ENCODE measurements around the gene HPCAL4.

HPCAL4 gene

DNA sequence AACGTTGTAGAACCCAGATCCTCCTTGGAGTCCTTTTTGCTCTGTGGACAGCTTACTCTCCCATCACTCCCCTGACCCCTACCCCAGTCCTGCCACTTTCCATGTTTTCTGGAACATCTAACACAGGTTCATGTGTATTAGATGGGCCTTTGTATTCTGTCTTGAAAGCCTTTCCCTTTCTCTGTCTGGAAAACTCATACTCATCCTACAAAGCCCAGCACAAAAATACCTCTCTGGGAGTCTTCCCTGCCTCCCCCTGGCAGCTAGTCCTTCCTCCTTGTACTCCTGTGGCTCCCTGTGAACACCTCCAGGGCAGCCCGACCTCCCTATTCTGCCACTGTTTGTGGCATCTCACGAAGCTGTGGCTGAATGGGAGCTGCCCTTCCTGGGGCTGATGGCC is 44.0 kb downstream of the HPCAL4 start:
- no peak for DNase-seq

DNA sequence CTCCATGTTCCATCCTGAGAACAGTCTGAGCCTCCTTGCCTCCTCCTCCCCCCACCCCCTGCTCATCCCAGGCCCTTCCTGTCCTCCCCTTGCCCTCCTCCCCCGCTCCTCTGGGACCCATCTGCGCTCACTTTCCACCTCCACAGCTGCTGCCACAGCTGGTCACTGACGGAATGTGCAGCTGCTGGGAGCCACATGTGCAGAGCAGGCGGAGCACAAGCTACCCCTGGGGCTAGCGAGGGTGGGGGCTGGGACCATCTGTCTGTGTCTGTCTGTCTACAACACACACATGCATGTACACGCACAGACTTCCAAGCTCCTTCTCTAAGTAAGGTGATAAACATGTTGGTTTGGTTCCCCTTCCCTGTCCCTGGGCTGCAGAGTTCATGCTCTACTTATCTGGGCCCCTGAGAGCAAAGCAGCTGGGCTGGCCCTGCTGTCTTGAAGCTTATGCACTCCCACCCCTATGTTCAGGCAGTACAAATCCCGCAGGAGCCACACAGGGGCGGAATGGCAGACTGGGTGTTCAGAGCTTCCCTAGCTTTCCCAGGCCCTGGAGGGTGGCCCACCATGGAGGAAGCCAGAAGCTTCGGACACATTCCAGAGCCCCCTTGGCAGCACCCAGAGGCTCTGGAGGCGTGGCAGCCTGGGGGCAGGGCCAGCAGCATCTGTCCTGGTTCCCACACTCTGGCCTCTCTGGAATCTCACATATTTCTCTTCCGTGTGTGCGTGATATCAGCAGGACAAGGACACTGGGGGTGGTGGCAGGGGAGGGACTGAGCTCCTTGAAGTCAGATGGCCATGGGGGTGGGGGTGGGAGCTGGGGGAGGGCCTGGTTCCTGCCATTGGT is 44.8 kb downstream of the HPCAL4 start:
- no peak for DNase-seq

DNA sequence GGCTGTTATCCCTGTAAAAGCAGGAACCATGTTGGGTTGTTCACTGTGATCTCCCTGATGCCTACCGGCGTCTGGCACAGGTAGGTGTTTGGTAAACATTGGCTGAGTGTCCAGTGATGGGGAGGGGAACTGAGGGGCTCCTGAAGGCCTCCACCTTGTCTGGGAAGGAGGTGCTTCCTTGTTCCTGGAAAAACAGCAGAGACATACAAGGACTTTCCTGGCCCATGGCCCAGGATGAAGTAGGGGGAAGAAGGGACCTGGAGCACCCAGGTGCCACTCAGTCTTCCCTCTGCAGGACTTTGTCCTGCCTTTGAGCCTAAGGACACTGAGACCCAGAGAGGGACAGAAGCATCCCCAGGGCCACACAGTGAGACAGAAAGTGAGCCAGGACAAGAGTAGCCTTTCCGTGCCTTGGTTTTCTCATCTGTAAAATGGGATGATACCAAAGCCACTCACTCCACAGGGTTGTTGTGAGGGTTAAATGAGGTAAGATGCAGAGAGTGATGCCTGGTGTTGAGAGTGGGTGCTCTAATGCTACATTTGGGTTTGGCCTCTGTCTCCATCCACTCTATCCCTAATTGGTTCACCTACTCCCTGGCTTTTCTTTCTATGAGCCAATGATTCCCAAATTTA is 45.7 kb downstream of the HPCAL4 start:
- DNase-seq: no peak

DNA sequence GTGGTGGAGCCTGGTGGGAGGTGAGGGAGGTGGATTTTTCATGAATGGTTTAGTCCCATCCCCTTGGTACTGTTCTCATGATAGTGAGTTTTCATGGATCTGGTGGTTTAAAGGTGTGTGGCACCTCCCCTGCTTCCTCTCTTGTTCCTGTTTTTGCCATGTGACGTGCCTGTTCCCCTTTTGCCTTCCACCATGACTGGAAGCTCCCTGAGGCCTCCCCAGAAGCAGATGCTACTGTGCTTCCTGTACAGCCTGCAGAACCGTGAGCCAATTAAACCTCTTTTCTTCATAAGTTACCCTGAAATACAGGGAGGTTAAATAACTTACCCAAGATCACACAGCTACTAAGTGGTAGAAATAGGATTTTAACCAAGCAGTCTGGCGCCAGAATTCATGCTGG is 47.5 kb downstream of the HPCAL4 start:
- no peak for DNase-seq

DNA sequence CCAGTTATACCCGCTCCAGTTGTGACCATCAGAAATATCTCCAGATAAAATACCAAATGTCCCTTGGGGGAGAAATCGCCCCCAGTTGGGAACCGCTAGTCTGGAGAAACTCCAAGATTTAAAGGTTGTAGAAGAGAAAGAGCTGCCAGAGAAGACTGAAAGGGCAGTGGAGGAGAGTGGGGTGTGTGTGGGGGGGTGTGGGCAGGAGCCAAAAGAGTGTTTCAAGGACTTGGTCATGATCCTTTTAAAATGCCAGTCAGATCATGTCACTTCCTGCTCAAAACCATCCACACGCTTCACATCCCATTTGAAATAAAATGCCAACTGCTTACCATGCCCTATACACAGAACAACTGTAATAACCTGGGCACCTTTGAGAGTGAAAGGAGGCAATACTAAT is 48.4 kb downstream of the HPCAL4 start:
- DNase-seq: no peak

DNA sequence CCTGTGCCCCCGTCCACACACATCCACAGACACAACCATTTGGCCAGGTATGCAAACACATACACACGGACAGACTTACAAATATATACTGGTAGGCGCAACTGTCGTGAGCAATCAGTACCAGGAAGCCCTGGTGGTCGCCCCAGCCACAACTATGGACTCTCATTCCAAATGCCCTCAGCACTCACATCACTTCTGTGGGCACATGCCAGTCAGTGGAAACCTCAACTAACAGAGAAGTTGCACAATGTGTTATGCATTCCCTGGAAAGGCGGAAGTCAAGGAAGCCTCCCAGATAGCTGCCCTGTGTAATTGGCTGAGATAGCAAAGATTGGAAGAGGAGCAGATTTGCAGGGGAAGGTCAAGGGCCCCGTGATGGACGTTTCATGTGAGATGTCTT is 50.4 kb downstream of the HPCAL4 start:
- DNase-seq: no peak

DNA sequence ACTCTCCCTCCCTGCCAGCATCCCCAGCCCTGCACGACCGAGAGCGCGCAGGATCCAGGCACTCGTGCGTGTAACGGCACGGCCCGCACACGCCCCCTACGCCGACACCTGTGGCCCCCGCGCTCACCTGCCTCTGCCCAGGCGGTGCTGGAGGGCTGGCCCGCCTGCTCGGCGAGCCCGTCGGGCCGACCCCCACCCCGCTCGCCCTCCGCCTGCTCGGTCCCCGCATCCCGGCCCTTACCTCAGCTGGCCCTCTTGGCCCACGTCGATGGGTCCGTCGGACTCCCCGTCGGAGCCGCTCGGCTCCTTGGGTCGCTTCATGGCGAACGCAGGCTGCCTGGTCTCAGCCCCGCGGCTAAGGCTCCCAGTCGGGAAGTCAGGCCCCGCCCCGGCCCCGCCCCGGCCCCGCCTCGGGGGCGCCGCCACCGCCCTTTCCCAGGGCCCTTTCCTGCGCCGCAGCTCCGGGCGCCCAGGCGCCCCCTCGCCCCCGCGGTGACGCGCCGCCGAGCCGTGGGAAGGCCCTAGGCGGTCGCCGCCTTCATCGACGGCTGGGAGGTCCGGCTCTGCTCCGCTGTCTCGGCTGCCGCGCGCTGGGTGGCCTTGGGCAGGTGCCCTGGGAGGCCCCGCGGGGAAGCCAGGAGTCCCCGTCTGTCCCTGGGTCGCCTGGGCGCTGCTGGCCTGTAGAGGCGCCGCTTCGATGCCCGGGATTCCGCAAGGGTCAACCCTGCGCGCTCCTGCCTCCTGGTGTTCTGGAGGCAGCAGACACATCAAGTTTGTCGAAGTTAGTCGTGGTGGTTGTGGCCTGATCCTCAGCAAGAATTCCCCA is 51.7 kb downstream of the HPCAL4 start, which contains the start of gene HEYL:
HEYL (minus strand) TSS at position 339 of the 826 bp plus-strand sequence; CDS start at position 321, 18 bp downstream.
- peak; percentile 6 to 64 (median 15) for DNase-seq

DNA sequence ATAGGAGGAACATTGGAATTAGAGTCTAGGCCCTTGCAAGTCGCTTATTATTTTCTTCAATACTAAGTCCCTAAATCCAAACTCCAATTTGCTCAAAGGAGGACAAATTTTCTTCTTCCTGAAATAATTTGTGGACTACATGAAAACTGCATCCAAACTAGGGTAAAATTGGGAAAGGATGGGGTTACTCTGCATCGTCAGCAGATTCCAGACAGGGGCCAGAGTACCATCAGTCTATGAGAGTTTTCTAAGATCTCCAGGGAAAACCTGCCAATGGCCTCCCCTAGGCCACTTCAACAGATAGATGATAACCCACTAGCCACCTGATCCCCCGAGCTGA is 52.3 kb downstream of the HPCAL4 start:
- DNase-seq: no peak

DNA sequence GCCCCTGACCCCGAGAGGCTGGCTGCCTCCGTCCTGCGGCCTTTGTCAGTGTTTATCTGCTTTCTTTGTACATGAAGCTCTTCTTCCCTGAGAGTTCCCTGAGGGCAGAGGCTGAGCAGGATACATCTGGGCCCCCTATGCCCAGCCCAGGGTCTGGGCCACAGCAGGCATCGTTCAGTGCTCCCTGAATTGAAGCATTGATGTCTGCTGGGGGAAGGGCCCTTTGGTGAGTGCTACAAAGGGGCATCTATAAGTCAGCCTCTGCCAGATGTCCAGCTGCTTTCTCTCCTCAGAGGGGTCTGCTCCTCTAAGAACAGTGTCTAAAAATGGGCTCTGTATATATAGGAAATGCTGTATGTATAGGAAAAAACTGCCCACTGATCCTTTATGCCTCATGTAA is 53.9 kb downstream of the HPCAL4 start:
- DNase-seq: no peak

DNA sequence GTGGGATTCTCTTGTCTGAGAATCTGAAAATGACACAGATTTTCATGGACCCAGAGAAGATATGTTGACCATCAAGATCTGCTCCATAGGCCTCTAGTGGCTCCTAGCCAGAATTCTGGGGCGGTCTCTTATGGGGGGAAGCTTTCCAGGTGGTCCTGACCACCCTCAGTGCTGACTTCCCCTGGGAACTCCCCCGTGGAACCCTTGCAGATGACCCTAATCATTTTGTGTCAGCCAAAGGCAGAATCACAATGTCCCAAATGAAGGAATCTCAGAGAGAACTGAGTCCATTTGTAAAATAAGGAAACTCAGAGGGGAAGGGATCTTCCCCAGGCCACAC is 55.4 kb downstream of the HPCAL4 start:
- no peak for DNase-seq

DNA sequence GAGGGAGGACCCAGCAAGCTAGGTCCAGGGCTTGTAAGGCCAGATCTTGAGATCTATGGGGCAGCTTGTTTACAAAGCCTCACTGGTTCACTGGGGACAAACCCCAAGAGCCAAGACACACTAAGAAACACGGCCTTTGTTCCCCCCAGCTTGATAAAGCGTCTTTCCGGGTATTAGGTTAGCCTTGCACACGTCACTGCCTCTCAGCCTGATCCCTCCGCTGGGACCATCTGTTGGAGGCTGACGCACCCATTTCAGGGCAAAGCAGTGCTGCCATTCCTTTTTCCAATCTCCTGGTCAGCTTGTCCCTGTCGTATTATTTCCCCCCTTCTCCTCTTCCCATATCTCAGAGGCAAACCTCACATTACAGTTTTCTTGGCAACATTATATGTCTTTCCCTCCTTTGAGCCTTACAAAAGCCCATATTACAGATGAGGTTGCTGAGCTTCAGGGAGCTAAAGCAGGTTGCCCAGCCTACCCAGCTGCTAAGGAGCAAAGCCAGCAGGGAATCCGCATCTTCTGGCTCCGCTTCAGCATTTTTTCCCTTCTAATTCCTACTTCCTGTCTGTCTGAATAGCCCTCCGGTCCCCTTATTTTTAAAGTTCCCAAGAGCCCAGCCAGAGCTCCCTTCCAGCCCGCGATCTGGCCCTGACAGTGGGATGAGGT is 55.9 kb downstream of the HPCAL4 start:
- no peak for DNase-seq

DNA sequence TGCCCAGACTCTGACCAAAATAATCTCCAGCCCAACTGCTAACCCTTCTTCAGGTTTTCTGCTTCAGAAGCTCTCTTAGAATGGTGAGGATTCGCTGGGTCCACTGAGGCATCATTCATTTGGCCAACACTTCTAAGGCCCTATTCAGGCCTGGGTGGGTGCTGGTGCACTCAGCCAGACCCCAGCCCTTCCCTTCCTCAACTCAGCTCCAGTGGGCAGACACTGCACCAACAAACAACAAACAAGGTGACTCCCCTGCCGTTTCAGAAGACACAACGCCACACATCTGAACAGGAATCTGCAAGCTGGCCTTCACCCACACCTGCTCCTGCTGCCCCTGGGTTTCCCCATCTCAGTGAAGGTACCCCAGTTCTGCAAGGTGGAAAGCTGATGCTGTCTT is 57.8 kb downstream of the HPCAL4 start:
- no peak for DNase-seq

DNA sequence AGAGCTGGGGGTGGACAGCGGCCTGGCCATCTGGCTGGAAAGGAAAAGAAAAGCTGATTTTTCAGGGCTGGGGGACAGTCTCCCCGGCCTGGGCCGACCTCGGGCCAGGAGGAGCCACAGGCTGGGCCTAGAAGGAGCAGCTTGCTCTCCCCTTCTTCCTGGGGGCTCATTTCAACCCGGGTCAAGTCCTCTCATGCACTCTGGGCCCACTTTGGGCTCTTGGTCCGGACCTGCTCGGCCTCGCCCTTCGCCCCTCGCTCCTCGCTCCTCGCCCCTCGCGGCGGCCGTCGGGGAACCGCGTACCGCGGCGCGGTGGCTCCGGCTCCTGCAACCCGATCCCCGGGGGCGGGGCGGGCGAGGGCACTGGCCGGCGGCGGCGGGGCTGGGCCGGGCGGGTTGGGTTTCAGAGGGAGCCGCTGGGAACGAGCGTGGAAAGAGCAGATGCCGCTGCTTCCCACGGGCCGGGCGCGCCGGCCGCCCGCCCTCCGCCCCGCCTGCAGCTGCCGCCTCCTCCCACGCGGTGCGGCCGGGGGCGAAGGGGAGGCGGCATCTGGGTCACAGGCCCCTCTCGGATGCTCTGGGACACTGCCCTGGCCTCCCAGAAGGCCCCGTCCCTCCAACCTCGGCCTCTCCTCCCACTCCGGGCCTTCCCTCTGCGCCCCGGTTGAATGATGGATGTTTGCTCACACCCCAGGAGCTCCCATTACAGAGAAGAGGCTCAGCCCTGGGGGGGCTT is 58.4 kb downstream of the HPCAL4 start:
- no peak for DNase-seq

DNA sequence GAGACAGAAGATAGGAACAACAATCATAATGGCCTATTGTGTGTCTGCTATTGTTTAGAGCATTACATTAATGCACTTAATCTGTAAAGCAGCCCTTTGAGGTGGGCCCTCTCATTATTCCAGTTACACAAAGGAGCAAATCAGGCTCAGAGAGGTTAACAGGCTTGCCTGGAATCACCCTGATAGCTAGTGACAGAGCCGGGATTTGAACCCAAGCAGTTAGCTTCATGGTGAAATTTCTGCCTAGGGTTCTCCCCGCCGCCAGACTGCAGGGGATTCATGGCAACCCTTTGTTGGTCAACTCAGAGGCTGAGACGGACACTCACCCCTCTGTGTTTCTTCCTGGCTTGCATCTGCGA is 58.9 kb downstream of the HPCAL4 start:
- DNase-seq: no peak

DNA sequence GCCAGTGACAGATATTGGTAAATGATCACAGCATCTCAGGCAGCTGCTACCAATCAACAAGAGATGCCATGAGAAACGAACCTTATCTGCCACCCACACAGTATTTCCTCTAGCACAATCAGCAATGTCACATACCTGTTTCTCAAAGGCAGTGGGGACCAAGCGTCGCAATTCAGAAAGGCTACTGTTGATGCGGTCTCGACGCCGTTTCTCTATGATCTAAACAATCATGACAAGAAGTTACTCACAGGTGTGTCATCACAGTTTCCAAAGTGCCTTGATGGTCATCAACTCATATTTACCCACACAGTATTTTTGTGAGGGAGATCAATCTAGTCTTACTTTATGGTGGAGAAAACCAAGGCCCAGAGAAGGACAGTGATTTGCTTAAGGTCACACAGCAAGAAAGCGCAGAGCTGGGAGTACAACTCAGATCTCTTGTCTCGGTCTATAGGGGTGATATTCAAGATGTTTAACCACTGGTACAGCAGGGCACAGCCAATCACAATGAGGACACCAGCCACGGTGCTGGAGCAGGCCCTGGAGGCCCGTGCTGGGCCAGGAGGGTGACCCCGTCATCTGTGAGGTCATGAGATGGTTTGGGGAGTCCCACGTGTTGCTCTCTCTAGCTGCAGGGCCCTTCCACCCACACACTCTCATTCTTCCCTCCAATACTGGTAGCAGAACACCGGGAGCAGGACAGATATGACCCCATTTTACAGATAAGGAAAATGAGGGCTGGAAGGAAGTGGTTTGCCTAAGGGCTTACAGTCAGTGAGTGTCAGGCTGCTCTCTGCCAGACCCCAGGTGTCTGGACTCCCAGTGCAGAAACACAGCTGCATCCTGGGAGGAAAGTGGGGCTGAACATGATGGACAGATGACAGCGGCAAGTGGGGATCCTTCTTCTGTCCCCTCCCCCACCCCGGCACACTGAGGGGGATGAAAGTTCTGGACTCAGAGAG is 59.6 kb downstream of the HPCAL4 start:
- DNase-seq: no peak

DNA sequence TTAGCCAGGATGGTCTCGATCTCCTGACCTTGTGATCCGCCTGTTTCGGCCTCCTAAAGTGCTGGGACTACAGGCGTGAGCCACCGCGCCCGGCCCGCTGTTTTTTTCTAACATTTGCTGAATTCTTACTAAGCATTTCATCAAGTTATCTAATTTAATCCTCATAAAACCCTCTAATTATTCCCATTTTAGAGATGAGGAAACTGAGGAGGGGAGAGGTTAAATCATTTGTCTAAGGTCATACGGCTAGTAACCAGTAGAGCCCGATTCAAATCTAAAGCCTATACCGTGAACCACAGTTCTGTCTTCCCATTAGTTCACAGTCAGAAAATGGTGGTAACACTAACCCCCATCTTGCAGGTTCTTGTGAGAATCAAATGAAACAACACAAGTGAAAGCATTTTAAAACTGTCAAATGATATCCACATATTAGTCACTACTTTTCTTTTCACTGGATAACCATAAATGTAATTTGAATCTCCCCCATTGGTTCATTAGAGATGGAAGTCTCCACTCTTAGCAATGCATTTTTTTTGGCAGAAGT is 62.4 kb downstream of the HPCAL4 start:
- no peak for DNase-seq

Data from activated naive CD4-positive, alpha-beta T cell (primary cell).